Activated gamma-delta T cell (primary cell): ENCODE results near the gene ZDHHC5.
A peak's percentile ranks its signal among the peaks of the same experiment; 100 is the strongest.
"Not testable (repeated sequence)": the region's sequence is repeated elsewhere in the genome, so short reads cannot be mapped to it uniquely, and the experiment has no call there.

Experiments
- DNase-seq: peaks from one replicate; lab custom pipeline; 2025; lab: John Stamatoyannopoulos, UW

ZDHHC5 gene

GRCh38 chr11:57644748-57645688, 22.9 kb upstream of the ZDHHC5 start:
- no peak for DNase-seq

- no peak for DNase-seq
Observed at GRCh38 chr11:57645689-57646085, 22.2 kb upstream of the ZDHHC5 start.

DNA sequence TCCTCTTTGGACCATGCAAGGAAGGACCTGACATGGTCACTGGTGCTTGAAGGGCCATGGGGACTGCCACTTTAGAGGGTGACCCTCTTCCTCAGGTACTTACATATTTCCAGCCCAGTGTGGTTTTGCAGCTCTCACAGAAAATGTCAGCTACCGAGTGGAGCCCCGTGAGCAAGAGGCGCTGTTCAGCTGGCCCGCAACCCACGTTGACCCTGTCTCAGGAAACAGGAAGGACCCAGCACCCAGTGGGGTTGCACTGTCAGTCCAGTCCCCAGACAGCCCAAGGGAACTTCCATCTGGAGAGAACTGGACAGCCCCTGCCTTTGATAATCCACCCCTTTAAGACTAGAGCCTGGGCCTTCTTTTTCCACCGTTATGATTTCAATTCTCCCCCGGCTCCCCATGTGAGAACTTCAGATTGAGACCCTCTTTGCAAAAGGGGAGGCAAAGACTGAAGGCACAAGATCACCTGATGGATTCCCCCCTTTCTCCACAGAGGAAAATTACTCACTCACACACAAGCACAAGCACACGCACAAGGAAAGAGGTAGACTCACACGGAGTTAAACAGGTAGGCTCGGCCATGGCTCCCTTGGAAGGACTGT, 21.6 kb upstream of the ZDHHC5 start:
- no peak for DNase-seq

DNA sequence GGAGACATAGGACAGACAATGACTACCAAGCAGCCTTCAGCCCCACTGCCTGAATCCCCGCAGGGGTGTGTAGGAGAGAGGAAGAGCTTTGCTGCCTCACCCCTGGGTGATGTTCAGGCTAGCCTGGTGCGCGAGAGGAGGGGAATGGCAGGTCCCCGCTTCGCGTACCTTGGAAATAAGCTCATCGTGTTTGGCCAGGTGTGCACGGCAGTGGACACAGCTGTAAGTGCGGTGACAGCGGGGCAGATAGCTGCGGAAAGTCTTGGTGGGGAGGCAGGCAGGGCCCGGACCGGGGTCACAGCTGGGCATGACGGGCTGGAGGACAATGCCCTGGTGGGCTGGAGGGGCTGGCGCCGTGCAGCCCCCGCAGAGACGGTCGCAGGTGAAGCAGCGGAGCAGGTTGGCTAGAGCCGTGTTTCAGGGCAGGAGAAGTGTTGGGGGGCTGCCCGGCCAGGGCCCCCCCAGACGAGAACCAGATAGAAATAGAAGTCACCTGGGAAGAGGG, 21.1 kb upstream of the ZDHHC5 start:
- DNase-seq, result no peak

GRCh38 chr11:57647372-57647771, 20.5 kb upstream of the ZDHHC5 start:
- no peak for DNase-seq

DNA sequence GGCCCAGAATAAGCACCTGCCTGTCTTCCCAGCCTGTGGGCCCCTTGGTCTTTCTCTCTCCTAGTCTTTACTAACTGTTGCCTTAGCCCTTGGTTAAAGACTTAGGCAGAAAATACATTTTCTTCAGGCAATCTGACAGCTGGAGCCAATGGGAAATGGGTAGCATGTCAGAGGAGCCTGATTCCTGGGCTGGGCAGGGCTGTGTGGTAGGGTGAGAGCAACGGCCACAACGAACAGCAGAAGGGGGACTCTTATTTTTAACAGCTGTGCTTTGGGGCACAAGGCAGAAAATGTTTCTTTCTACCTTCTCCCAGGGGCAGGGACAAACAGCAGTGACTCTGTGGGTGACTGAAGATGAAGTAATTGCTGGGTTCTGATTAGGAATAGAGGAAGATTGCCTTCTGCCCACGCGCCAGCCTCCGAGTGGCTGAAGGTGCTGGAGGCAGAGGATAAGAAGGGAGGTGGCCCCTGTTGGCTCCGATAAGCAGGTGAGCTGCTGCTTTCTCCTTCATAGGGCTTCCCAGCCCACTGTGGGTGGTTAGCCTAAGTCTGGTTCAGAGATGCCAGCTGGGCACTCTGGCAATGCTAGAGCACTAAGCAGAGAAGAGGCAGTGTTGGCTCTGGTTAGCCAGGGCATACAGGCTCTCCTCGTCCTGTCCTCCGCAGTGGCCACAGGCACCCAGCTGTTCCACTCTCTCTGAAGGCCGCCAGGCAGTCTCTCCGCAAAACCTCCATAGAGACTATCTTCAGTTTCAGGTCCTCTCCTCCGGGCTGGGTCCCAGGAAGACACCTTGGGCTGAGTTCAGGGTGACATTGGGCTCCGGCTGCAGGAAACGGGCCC, 19.7 kb upstream of the ZDHHC5 start:
- no peak for DNase-seq

DNA sequence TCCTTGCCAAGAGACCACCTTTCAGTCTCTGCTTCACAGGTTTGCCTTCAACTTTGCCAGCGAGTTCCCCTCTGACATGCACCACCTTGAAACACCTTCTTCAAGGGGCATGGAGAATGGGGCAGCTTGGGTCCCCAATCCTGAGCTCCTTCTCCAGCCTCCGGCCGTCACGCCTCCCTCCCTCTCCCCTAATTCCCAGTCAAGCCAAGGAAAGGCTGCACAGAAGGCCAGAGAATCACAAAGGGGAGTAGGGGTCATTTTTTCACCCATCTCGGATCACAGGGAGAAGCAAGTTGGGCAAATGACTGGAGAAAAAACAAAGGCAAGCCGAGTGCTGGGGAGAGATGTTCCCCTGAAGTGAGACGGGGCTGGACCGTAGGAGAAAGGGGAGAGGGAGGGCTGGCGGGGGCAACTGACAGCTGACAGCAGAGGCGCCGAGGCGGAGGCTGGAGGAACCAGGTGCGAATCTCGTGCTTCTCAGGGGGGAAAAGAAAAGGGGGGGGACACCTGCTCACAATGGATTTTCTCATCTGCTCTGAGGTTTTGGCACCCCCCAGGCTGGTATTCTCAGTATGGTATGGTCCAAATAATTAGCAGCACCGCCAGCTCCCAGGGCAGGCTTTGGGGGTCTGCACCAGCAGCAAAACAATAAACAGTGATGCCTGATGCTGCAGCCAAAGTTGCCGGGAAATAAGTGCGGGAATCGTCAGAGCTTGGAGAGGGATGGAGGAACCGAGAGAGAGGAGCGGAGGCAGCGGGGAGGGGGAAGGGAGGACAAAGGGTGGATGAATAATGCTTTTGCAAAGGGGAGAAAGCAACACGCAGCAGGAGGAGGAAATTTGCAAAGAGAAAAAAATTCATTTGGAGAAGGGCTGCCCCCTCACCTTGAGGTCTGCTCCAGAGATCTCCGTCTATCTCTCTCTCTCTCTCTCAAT, 18.8 kb upstream of the ZDHHC5 start:
- peak; percentile 36 for DNase-seq

- peak; percentile 32 for DNase-seq
Observed at GRCh38 chr11:57649826-57650738, 17.8 kb upstream of the ZDHHC5 start, which contains the start of gene YPEL4. Gene YPEL4 (minus strand): TSS chr11:57649912. CDS start chr11:57647107, 2,805 bp downstream.

- no peak for DNase-seq
Observed at GRCh38 chr11:57650739-57651090, 17.2 kb upstream of the ZDHHC5 start.

DNA sequence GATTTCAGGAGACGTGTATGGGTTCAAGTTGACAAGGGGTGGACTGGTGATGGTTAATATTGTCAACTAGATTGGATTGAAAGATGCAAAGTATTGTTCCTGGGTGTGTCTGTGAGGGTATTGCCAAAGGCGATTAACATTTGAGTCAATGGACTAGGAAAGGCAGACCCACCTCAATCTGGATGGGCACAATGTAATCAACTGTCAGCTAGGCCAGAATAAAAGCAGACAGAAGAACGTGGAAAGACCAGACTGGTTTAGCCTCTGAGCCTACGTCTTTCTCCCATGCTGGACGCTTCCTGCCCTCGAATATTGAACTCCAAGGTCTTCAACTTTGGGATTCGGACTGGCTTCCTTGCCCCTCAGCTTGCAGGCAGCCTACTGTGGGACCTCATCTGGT, 16.5 kb upstream of the ZDHHC5 start:
- DNase-seq, result no peak

DNA sequence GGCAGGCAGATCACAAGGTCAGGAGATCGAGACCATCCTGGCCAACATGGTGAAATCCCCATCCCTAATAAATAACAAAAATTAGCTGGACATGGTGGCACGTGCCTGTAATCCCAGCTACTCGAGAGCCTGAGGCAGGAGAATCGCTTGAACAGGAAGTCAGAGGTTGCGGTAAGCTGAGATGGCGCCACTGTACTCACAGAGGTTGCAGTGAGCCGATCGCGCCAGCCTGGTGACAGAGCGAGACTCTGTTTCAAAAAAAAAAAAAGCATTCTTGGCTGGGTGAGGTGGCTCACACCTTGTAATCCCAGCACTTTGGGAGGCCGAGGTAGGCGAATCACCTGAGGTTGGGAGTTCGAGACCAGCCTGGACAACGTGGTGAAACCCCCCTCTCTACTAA, 15.7 kb upstream of the ZDHHC5 start:
- DNase-seq, result not testable (repeated sequence)

- no peak for DNase-seq
Observed at GRCh38 chr11:57652662-57653061, 15.3 kb upstream of the ZDHHC5 start.

DNA sequence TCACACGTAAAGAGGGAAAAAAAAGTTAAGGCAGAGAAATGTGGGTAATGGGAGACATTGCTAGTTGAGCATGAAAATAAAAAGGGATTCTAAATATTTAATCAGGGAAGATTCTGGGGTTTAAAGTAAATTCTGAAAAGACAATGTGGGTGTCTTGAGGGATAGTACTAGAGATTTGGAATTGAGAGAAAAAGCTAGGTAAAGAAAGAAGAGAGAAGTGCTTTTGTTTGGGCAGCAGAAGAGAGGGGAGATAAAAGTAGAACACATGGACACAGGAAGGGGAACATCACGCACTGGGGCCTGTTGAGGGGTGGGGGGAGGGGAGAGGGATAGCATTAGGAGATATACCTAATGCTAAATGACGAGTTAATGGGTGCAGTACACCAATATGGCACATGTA, 14.8 kb upstream of the ZDHHC5 start:
- DNase-seq, result no peak

- DNase-seq, result no peak
Observed at GRCh38 chr11:57656885-57657193, 11.1 kb upstream of the ZDHHC5 start.

- DNase-seq, result peak; percentile 88
Observed at GRCh38 chr11:57657194-57658022, 10.5 kb upstream of the ZDHHC5 start, which contains the start of gene CLP1. Gene CLP1 (plus strand): TSS chr11:57657762. CDS start chr11:57659477, 1,715 bp downstream.

DNA sequence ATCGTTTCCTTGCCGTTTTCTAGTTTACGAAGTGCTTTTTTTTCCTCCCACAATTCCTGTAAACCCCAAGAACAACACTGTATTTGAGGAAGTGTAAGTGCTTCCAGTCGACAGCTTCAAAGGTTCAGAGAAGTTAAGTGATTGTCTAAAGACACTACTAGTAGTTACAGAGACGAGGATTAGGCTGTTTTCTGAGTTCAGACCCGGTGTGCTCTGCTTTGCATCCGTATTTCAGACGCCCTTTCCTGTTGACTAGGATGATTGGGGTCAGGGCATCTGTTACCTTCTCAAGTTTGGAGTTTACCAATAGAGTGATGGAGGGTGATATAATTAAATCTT, 9.9 kb upstream of the ZDHHC5 start:
- DNase-seq, result no peak

GRCh38 chr11:57659669-57660068, 8.2 kb upstream of the ZDHHC5 start:
- no peak for DNase-seq

GRCh38 chr11:57662893-57663292, 5.0 kb upstream of the ZDHHC5 start:
- DNase-seq, result no peak

DNA sequence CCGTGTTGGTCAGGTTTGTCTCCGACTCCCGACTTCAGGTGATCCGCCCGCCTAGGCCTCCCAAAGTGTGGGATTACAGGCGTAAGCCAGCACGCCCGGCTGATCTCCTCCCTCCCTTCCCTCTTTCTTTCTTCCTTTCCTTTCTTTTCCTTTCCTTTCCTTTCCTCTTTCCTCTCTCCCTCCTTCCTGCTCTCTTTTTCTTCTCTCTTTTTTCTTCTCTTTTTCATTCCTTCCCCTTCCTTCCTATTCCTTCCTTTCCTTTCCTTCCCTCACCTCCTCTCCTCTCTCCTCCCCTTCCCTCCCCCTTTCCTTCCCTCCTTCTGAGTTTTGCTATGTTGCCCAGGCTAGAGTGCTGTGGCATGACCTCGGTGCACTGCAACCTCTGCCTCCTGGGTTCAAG, 3.9 kb upstream of the ZDHHC5 start:
- no peak for DNase-seq
